HG03175 (cell line): ENCODE data around the gene CTTNBP2.
"Not testable (repeated sequence)": the region's sequence is repeated elsewhere in the genome, so short reads cannot be mapped to it uniquely, and the experiment has no call there.

Source experiments
- ATAC-seq: cut with Tn5 transposase; IDR thresholded peaks from one replicate; pipeline ENCODE4 v1.9.1; 2021; ENCODE audit warnings: mild to moderate bottlenecking, moderate library complexity; ENCODE audit not compliant: unreplicated experiment

Gene CTTNBP2

GRCh38 chr7:117759950-117760640 is 113.1 kb downstream of the CTTNBP2 start:
- ATAC-seq: no peak

GRCh38 chr7:117757440-117757839 is 115.8 kb downstream of the CTTNBP2 start:
- ATAC-seq: no peak

GRCh38 chr7:117756586-117757085 is 116.6 kb downstream of the CTTNBP2 start:
- ATAC-seq: no peak

- ATAC-seq: no peak
Measured at GRCh38 chr7:117755136-117755535, 118.1 kb downstream of the CTTNBP2 start.

DNA sequence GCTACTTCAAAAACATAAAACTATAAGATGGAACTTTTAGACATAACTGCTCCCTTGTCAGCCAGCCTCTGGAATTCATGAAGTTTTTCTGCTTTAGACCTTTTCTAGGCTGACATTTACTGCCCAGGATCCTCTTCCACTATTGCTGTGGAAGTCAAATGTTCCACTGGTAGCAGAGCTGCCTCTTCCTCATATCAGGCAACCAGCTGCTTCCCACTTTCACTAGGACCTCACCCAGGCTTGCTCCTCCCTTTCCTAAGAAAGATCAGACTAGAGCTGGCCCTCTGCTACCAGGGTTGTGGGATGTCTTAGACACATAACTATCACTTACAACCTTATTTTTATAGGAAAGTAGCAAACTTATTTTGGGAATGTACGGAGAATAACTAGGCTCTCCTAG is 121.5 kb downstream of the CTTNBP2 start:
- no peak for ATAC-seq

- no peak for ATAC-seq
Measured at GRCh38 chr7:117750612-117751563, 122.4 kb downstream of the CTTNBP2 start.

DNA sequence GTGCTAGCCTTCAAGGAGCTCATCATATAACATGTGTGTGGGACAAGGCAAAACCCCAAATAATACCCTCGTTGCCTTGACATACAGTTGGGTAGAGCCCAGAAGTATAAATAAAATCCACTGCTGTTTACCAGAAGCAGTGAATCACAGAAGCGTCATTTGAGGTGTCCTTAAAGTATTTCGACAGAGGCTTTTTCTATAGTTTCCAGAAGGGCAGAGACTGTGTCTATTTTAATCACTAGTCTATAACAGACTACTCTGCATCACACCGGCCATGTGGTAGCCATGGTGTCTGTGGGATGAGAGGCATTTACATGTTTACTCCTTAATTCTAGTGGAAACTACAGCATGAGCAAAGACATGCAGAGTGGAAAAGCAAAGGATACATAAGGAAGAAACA is 131.3 kb downstream of the CTTNBP2 start:
- no peak for ATAC-seq

GRCh38 chr7:117739085-117739484 is 134.2 kb downstream of the CTTNBP2 start:
- ATAC-seq: no peak

GRCh38 chr7:117737926-117738325 is 135.3 kb downstream of the CTTNBP2 start:
- no peak for ATAC-seq

DNA sequence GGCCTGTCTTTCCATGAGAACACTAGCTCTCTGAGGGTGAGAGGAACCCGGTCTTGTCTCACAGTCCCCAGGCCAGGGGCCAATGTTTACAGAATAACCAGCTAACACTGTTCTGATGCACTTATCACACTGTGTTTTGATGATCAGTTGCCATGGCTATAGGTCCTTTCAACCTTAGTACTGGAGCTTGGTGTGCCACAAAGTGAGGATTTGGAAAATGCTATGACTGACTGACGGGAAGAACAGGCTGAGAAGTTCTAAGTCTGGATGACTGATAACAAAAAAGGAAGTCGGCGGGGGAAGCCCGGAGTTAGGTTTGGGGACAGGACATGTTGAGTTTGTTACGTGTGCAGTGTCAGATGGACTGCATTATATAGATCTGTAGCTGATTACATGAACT is 141.8 kb downstream of the CTTNBP2 start:
- ATAC-seq: peak; percentile 81

DNA sequence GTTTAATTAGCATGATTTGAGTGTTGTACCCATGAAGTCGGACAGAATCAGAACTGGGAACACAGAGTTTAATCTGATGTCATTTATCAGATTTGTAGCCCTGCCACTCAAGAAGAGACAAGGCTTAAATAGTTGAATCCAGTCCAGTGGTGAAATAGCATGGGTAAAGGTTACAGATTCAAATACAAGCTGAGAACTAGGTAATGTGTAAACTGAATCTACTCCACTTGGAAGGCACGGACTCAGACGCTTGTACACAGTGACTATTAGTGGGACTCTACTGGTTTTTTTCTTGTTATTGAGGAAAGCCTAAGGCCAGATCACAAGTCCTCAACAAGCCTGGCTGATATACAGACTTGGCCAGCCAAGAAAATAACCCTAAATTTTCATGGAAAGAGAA is 142.9 kb downstream of the CTTNBP2 start:
- ATAC-seq: no peak

DNA sequence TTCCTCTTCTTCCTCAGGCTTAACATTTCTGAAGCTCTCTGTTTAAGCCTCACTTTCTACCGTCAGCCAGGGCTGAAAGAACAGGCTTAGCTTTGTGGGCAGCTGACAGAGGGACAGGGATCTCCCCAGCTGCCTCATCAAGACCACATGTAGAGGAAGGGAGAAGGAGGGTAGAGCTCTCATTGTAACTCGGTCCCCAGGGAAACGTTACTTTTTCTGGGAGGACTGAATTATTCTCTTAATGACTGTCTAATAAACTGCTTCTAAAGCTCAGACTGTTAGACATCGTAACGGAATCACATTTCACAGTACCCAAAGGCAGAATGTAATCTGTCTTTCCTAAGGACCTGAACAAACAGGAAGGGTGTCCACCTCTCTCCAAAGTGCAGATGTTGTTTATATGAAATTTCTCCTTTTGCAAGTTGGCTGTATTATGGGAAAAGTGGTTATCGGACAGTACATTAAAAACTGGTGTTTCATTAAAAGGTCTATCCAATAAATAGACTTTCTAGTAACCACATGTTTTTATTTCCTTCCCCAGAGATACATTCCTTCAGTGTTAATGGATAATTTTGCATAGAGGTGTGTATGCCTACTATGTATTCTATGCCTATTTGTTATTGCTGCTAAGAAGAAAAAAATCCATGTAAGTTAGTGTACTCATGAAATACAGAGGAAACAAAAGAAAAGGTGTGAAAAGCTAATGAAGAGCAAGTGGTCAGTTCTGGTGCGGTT is 144.2 kb downstream of the CTTNBP2 start:
- no peak for ATAC-seq

DNA sequence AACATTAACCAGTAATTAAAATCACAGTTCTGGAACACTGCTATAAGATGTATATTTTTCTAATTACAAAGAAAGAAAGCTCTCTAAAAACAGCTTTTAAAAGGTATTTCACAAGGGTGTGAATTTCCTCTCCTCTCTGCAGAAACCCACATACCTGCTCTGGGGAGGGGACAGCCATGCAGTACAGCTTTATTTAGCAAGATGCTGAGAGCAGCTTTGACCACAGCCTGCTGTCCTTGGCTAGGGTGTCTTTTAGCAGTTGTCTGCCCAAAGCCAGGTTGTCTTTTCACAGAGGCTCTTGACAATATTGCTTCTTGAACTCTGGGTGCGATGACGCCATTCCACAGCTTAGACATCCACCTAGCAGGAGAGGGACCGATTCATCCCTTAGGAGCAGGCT is 148.3 kb downstream of the CTTNBP2 start:
- ATAC-seq: no peak

DNA sequence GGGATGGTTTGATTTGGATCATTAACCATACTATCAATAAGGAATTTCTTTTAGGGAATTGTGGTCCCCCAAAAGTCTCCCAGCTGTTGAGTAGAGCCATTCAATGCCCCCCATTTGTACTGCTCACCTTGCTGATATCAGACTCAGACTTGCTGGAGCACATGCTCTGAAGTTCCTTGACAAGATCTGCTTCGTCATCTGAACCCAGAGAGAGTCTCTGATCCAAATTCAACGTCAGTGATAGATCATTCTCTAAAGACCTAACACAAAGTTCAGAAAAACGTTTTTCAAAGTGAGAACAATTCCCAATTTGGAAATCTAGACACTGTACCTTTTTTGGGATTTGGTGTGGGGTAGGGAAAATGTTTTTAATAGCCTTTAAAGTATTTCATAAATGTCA is 153.9 kb downstream of the CTTNBP2 start:
- ATAC-seq: no peak

GRCh38 chr7:117718116-117718835 is 155.0 kb downstream of the CTTNBP2 start:
- ATAC-seq: no peak

DNA sequence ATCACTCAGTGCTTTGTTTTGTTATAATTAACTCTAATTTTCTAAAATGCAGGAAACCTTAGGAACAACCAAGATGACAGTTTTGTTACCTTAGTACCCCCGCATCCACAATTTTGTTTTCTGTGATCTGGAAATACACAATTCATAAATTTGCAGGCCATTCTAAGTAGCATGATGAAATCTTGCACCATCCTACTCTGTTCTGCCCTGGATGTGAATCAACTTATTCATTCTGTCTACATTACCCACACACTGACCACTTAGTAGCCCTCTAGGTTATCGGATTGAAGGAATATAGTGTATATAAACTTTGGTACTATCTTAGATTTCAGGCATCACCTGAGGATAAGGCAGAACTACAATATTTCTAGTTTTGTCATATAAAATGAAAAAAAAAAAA is 155.9 kb downstream of the CTTNBP2 start:
- ATAC-seq: no peak

DNA sequence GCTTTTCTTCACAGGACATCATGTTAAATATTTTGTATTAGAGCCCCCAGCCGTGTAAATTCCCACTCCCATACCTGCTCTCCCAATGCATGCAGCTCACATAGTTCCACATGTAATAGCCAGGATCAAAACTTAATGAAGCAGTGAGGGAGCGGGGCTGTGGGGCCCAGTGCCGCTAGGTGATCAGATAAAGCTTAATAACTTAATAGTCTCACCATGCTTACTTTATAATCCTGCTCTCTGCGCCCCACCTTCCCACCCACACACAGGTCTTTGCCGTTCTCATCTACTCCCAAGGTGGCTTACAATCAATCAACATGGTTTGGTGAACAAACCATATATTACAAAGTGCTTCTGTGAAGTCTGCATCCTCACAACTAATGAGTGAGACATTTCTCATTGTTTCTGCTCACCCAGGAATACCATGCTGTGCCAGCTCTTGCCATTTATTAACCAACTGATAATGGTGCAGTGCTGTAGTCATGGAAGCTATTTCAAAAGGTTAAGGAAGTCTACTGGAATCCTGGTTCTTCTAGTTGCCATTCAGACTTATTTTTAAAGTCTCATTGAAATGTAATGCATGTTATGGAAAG is 156.4 kb downstream of the CTTNBP2 start:
- no peak for ATAC-seq

GRCh38 chr7:117715784-117716445 is 157.3 kb downstream of the CTTNBP2 start:
- peak; percentile 74 for ATAC-seq

GRCh38 chr7:117711556-117711955 is 161.7 kb downstream of the CTTNBP2 start:
- no peak for ATAC-seq

DNA sequence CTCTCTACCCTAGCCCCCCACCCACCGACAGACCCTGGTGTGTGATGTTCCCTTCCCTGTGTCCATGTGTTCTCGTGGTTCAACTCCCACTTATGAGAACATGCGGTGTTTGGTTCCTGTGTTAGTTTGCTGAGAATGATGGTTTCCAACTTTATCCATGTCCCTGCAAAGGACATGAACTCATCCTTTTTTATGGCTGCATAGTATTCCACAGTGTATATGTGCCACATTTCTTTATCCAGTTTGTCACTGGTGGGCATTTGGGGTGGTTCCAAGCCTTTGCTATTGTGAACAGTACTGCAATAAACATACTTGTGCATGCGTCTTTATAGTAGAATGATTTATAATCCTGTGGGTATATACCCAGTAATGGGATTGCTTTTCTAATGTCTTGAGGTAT is 165.1 kb downstream of the CTTNBP2 start:
- not testable (repeated sequence) for ATAC-seq
